ENCODE results near the gene SHPK. TPM values are rescaled to one million over a fixed set of nuclear protein-coding genes. Genes with fewer than 3 reads are reported as not detected.

SHPK gene
- total RNA-seq, 1 donor from 2014 or later: 14.0 TPM

GRCh38 chr17:3600529-3601205 is 35.4 kb downstream of the SHPK start:
- Histone ChIP-seq H3K4me3 (no peak overlapping the region), H3K27me3 (no peaks in the 10 kb centered on the region), H3K9me3 (no peaks in the 10 kb centered on the region), H3K4me1 (no peaks in the 10 kb centered on the region), H3K27ac (no peak overlapping the region), H3K36me3 (no peaks in the 10 kb centered on the region)
- intact Hi-C loops (cut with DNase I): no loop called here
- DNase-seq (ENCODE audit: extremely low spot score in 2 of 2): no peak
- TF ChIP-seq POLR2AphosphoS5 (IDR thresholded peaks at IDR 0.05; ENCODE audit: insufficient read depth in 1 of 2, low read depth in 1 of 2) (no peak), CTCF (IDR thresholded peaks at IDR 0.05) (no peak), POLR2A (IDR thresholded peaks at IDR 0.05) (no peak)

- TF ChIP-seq CTCF (IDR thresholded peaks at IDR 0.05) (no peak), POLR2A (IDR thresholded peaks at IDR 0.05) (no peak), POLR2AphosphoS5 (IDR thresholded peaks at IDR 0.05; ENCODE audit: insufficient read depth in 1 of 2, low read depth in 1 of 2) (no peak)
- no peaks in the 10 kb centered on the region for H3K27me3 ChIP-seq
- DNase-seq (ENCODE audit: extremely low spot score in 2 of 2): no peak
- H3K4me1 ChIP-seq: no peaks in the 10 kb centered on the region
- no peaks in the 10 kb centered on the region for H3K36me3 ChIP-seq
- H3K4me3 ChIP-seq: no peak overlapping the region
- intact Hi-C loops (cut with DNase I): no loop called here
- no peaks in the 10 kb centered on the region for H3K9me3 ChIP-seq
- H3K27ac ChIP-seq: no peak overlapping the region
Measured at GRCh38 chr17:3598078-3598477, 38.0 kb downstream of the SHPK start.

GRCh38 chr17:3596804-3597464 is 39.1 kb downstream of the SHPK start:
- H3K27ac ChIP-seq: no peak overlapping the region
- H3K4me3 ChIP-seq: no peak overlapping the region
- no peaks in the 10 kb centered on the region for H3K27me3 ChIP-seq
- no peaks in the 10 kb centered on the region for H3K36me3 ChIP-seq
- DNase-seq (ENCODE audit: extremely low spot score in 2 of 2): no peak
- no peaks in the 10 kb centered on the region for H3K4me1 ChIP-seq
- TF ChIP-seq POLR2AphosphoS5 (IDR thresholded peaks at IDR 0.05; ENCODE audit: insufficient read depth in 1 of 2, low read depth in 1 of 2) (no peak), CTCF (IDR thresholded peaks at IDR 0.05) (no peak), POLR2A (IDR thresholded peaks at IDR 0.05) (no peak)
- H3K9me3 ChIP-seq: no peaks in the 10 kb centered on the region
- intact Hi-C loops (cut with DNase I): no loop called here

- DNase-seq (ENCODE audit: extremely low spot score in 2 of 2): no peak
- Histone ChIP-seq H3K4me3 (no peak overlapping the region), H3K36me3 (peaks cover 0 to 5% of the 10 kb centered on the region in 2 donors), H3K9me3 (no peaks in the 10 kb centered on the region), H3K27me3 (no peaks in the 10 kb centered on the region), H3K27ac (no peak overlapping the region), H3K4me1 (no peaks in the 10 kb centered on the region)
- TF ChIP-seq CTCF (IDR thresholded peaks at IDR 0.05) (no peak), POLR2A (IDR thresholded peaks at IDR 0.05) (no peak), POLR2AphosphoS5 (IDR thresholded peaks at IDR 0.05; ENCODE audit: insufficient read depth in 1 of 2, low read depth in 1 of 2) (no peak)
- intact Hi-C loops (cut with DNase I): no loop called here
Measured at GRCh38 chr17:3594976-3595375, 41.1 kb downstream of the SHPK start.
